ENCODE measurements around the gene SEC61B. TPM values are rescaled to one million over a fixed set of nuclear protein-coding genes. Genes with fewer than 3 reads are reported as not detected.

The SEC61B gene
- total and polyA plus RNA-seq, 2 experiments from 2014 or later = 133 to 602 TPM

DNA sequence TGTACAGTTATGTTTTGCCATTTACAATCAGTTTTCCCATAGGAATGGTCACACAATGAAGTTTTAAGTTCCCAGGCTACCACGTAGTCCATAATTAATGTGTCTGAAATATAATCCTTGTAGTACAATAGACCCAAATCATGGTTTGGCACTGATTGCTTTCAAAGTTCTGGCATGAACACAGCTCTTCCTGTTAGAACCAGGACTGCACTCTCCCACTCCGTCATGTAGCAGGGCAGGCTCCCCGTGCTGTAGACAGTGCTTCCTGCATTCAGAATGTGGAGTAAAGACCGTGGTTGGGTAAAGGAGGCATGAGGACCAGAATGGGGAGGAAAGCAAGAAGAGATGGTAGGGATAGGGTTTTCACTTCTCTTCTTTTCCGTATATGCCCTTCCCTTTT, 4.0 kb downstream of the SEC61B start:
- 0 out of 2 replicates have a peak, but pooled peaks cover 3% of the 10 kb centered on the region for H3K4me1 ChIP-seq (ENCODE audit: insufficient read depth)
- Mint-ChIP-seq H3K27me3 (ENCODE audit: insufficient read depth, low read depth, poor library complexity) (peaks cover 3% of the 10 kb centered on the region), H3K4me3 (no peak overlapping the region), H3K4me1 (peaks cover 10% of the 10 kb centered on the region), H3K27ac (no peak overlapping the region), H3K36me3 (ENCODE audit: low read depth) (peaks cover 46% of the 10 kb centered on the region), H3K9me3 (no peaks in the 10 kb centered on the region)
- no peaks in the 10 kb centered on the region for H3K9me2 ChIP-seq (ENCODE audit: insufficient read depth)
- H2AFZ ChIP-seq = no peak overlapping the region
- no peak overlapping the region for H3K4me3 ChIP-seq
- no peaks in the 10 kb centered on the region for H3K27me3 ChIP-seq (ENCODE audit: insufficient read depth)
- no peaks in the 10 kb centered on the region for H3F3A ChIP-seq (replicated peaks; ENCODE audit: low read depth)
- ATAC-seq = no peak
- no peak for TF ChIP-seq ZNF114 (CRISPR knock-in tag; IDR thresholded peaks at IDR 0.05)
- TF ChIP-seq CREB1 (CRISPR knock-in tag; IDR thresholded peaks at IDR 0.05; ENCODE audit: low read depth) = no peak
- TF ChIP-seq JUNB (IDR thresholded peaks at IDR 0.05; ENCODE audit: unreplicated experiment) = no peak
- no peak for TF ChIP-seq STAT1 (IDR thresholded peaks at IDR 0.05; ENCODE audit: unreplicated experiment)
- TF ChIP-seq ETS1 (IDR thresholded peaks at IDR 0.05) = no peak
- TF ChIP-seq, protein P1, sequence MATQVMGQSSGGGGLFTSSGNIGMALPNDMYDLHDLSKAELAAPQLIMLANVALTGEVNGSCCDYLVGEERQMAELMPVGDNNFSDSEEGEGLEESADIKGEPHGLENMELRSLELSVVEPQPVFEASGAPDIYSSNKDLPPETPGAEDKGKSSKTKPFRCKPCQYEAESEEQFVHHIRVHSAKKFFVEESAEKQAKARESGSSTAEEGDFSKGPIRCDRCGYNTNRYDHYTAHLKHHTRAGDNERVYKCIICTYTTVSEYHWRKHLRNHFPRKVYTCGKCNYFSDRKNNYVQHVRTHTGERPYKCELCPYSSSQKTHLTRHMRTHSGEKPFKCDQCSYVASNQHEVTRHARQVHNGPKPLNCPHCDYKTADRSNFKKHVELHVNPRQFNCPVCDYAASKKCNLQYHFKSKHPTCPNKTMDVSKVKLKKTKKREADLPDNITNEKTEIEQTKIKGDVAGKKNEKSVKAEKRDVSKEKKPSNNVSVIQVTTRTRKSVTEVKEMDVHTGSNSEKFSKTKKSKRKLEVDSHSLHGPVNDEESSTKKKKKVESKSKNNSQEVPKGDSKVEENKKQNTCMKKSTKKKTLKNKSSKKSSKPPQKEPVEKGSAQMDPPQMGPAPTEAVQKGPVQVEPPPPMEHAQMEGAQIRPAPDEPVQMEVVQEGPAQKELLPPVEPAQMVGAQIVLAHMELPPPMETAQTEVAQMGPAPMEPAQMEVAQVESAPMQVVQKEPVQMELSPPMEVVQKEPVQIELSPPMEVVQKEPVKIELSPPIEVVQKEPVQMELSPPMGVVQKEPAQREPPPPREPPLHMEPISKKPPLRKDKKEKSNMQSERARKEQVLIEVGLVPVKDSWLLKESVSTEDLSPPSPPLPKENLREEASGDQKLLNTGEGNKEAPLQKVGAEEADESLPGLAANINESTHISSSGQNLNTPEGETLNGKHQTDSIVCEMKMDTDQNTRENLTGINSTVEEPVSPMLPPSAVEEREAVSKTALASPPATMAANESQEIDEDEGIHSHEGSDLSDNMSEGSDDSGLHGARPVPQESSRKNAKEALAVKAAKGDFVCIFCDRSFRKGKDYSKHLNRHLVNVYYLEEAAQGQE (IDR thresholded peaks at IDR 0.05; ENCODE audit: unreplicated experiment) = no peak
- no peak for TF ChIP-seq ZNF331 (CRISPR knock-in tag; IDR thresholded peaks at IDR 0.05; ENCODE audit: low read depth)
- no peak for TF ChIP-seq NANOG (IDR thresholded peaks at IDR 0.05; ENCODE audit: borderline replicate concordance)
- no peak for TF ChIP-seq EZH2 (IDR thresholded peaks at IDR 0.05; ENCODE audit: low read depth, unreplicated experiment)
- TF ChIP-seq EZH2phosphoT487 (IDR thresholded peaks at IDR 0.05; ENCODE audit: unreplicated experiment) = no peak
- peaks cover 50% of the 10 kb centered on the region for H3K79me2 ChIP-seq (replicated peaks; ENCODE audit: insufficient read depth)
- no peak overlapping the region for H3K27ac ChIP-seq (ENCODE audit: low read depth)
- DNase-seq (ENCODE audit: low spot score) = no peak
- H3K4me2 ChIP-seq = no peak overlapping the region
- peaks cover 31% of the 10 kb centered on the region; the same call in 1 of the 2 replicates for H3K36me3 ChIP-seq (ENCODE audit: insufficient read depth)
- H4K20me1 ChIP-seq (replicated peaks; ENCODE audit: insufficient read depth) = peaks cover 13% of the 10 kb centered on the region

DNA sequence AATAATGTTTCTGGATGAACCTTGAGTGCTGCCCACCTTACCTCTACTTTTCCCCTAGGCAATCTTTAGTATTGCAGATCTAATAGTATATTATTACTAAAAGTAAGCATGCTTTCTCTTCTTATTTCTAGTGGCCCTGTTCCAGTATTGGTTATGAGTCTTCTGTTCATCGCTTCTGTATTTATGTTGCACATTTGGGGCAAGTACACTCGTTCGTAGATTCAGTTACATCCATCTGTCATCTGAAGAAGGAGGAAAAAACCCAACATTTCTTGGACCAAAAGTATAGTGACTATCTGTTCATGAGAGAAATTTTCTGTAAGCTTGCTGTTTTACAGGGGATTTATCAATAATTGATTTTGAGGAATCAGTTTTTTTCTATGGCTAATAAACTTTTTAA, 8.1 kb downstream of the SEC61B start:
- Mint-ChIP-seq H3K4me1 (no peaks in the 10 kb centered on the region), H3K27me3 (ENCODE audit: insufficient read depth, low read depth, poor library complexity) (peaks cover 3% of the 10 kb centered on the region), H3K4me3 (no peak overlapping the region), H3K36me3 (ENCODE audit: low read depth) (peaks cover 23% of the 10 kb centered on the region; the same call in 2 of the 3 replicates), H3K9me3 (no peaks in the 10 kb centered on the region), H3K27ac (no peak overlapping the region)
- H3K9me2 ChIP-seq (ENCODE audit: insufficient read depth) = no peaks in the 10 kb centered on the region
- ATAC-seq (no peak), DNase-seq (ENCODE audit: low spot score) (no peak)
- no peaks in the 10 kb centered on the region for H3F3A ChIP-seq (replicated peaks; ENCODE audit: low read depth)
- H2AFZ ChIP-seq = no peak overlapping the region
- no peak overlapping the region for H3K4me3 ChIP-seq
- H3K4me2 ChIP-seq = no peak overlapping the region
- peaks cover 14% of the 10 kb centered on the region for H4K20me1 ChIP-seq (replicated peaks; ENCODE audit: insufficient read depth)
- H3K27me3 ChIP-seq (ENCODE audit: insufficient read depth) = no peaks in the 10 kb centered on the region
- no peak overlapping the region for H3K27ac ChIP-seq (ENCODE audit: low read depth)
- peaks cover 17% of the 10 kb centered on the region for H3K79me2 ChIP-seq (replicated peaks; ENCODE audit: insufficient read depth)
- TF ChIP-seq NANOG (IDR thresholded peaks at IDR 0.05; ENCODE audit: borderline replicate concordance) = no peak
- H3K4me1 ChIP-seq (ENCODE audit: insufficient read depth) = no peaks in the 10 kb centered on the region
- H3K36me3 ChIP-seq (ENCODE audit: insufficient read depth) = peaks cover 26% of the 10 kb centered on the region; the same call in 1 of the 2 replicates
